Upper lobe of left lung (tissue), 4 donors: ENCODE results near the gene EIF5AL1.

Experiments
- POLR2A ChIP-seq, 4 donors: fragments of 450-650 bp; IDR thresholded peaks; one replicate each; pipeline ENCODE4 v1.5.1; 2016 to 2017; ENCODE audit warnings: antibody characterized with exemption in 4 of 4, mild to moderate bottlenecking in 2 of 4
- POLR2AphosphoS5 ChIP-seq, 2 donors: sonication (generic); formaldehyde crosslinking; IDR thresholded peaks; one replicate each; pipeline ENCODE4 v1.5.1; 2017; ENCODE audit warnings: antibody characterized with exemption in 2 of 2
- TF ChIP-seq, protein P1 (sequence below), 6 experiments: fragments of 450-650 bp in 4 of 6; fragments of 200-600 bp in 2 of 6; sonication (generic) in 2 of 6; IDR thresholded peaks; one replicate each; pipeline ENCODE4 v1.5.1; 2016 to 2019; ENCODE audit warnings: antibody characterized with exemption in 6 of 6

GRCh38 chr10:79490400-79491142 is 21.8 kb upstream of the EIF5AL1 start:
- TF ChIP-seq, protein P1, sequence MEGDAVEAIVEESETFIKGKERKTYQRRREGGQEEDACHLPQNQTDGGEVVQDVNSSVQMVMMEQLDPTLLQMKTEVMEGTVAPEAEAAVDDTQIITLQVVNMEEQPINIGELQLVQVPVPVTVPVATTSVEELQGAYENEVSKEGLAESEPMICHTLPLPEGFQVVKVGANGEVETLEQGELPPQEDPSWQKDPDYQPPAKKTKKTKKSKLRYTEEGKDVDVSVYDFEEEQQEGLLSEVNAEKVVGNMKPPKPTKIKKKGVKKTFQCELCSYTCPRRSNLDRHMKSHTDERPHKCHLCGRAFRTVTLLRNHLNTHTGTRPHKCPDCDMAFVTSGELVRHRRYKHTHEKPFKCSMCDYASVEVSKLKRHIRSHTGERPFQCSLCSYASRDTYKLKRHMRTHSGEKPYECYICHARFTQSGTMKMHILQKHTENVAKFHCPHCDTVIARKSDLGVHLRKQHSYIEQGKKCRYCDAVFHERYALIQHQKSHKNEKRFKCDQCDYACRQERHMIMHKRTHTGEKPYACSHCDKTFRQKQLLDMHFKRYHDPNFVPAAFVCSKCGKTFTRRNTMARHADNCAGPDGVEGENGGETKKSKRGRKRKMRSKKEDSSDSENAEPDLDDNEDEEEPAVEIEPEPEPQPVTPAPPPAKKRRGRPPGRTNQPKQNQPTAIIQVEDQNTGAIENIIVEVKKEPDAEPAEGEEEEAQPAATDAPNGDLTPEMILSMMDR (IDR thresholded peaks at IDR 0.05) = no peak
- TF ChIP-seq POLR2A (IDR thresholded peaks at IDR 0.05) (no peak), POLR2AphosphoS5 (IDR thresholded peaks at IDR 0.05) (peak in 1 of 2 donors; percentile 15)
